CD4-positive, alpha-beta T cell treated with Interleukin-15 for 1 hour (primary cell): ENCODE results near the gene ABCC9.

Source experiments
- DNase-seq: peaks from one replicate; pipeline ENCODE4 v3.0.0-alpha.2; 2020

The ABCC9 gene

DNA sequence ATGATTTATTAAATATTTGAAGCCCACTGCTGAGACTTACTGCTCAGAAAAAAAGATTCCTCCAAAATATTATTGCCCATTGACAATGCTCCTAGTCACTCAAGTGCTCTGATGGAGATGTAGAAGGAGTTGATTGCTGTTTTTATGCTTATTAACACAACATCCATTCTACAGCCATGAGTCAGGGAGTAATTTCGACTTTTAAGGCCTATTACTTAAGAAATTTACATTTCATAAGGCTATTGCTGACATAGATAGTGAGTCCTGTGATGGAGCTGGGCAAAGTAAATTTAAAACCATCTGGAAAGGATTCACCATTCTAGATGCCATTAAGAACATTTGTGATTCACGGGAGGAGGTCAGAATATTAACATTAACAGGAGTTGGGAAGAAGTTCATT lies 171.9 kb downstream of the ABCC9 start:
- no peak for DNase-seq

DNA sequence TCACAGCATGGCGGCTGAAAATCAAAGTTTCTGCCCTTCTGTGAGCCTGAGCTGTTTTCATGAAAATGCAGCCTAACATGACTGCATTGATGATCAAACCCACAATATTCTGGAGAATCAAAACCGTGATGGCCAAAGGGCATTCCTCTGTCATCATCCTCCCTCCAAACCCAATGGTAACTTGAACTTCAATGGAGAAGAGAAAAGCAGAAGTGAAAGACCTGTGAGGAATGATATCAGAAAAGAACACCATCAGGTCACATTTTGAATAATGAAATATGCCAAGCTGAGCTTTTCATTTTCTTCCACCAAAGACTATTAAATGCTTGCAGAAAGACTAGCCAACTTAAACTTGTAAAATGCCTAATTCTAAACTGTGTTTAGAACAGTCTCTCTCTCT lies 174.8 kb downstream of the ABCC9 start:
- DNase-seq = no peak

DNA sequence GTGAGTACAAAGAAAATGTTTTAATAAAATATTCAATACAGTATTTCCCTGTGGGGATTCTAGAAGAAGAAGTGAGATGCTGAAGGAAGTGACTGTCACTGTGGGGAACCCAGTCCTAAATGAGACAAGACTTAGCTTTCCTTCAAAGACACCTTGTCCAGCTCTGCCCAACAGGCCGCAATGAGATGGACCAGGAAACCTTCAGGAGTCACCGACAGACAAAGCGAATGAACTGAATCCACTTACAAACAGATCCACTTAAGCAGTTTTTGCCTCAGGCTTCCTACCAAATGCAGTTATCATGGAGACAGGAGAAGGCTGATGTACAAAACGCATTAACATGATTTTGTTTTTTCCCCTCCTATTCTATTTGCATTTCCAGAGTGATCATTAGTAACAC lies 176.3 kb downstream of the ABCC9 start:
- no peak for DNase-seq

DNA sequence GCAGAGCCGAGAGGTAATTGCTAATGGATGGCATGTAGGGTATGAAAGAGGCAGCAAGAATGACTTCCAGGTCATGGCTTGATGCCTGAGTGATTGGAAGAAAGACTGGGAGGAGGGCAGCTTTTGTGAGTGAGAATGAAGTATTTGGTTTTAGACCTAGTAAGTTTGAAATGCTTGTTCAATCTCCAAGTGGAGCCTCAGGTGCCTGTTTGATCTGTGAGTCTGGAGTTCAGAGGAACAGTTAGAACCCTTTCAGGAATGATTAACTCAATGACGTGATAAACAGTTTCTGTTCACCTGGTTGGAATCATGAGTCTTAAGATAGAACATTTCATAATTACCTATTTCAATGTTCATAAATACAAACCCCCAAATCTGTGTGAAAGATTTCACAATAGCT lies 177.2 kb downstream of the ABCC9 start:
- no peak for DNase-seq

DNA sequence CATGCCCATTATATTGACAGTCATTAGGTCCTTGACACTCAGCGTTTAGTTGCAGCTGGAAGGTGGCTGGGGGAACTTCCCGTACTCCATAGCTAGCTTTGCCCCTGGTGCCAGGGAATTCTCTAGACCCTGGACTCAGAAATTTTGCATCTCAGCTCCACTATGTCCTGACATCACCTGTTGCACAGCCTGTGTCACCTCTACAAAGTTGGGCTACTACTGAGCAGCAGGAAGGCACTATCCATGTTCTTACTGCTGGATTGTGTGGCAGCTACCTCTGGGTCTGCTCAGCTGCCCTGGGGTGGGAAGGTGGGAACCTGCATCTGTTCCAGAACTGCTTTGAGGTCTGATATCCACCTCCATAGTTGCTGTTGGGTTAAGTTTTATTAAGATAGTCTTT lies 177.7 kb downstream of the ABCC9 start:
- DNase-seq = no peak

DNA sequence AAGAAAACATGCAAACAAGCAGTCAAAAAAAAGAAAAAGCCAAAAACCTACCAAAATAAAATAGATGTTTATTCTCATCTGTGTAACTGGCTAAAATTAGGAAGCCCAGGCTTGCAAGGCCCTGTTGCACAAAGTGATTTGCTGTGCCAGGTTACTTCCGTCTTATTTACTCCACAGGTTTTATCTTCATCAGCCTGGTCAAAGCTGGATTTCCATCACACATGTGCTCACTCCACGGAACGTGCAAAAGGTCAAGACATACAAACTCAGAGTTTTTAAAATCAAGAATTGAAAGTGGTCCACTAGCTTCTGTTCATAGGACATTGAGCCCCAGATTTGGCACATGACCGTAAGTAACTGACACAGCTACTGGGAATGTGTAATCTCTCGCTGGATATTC lies 181.5 kb downstream of the ABCC9 start:
- DNase-seq = no peak

DNA sequence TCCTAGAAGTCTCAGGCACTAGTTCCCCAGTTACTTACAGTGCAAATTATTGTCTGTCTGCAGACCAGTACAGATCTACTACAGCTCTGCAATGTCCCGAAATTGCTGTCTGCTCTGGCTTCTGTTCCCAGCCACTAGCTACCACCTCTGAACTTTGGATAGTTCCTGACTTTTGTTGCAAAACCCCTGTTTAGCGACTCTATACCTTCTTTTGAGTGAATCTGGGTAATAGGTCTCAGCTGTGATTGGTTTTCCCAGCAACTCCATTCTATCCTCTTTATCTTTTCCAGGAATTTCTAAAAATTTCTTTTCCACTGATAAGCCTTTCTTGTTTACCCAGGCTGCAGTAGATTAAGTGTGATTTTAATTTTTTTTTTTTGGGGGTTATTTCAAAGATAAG lies 183.5 kb downstream of the ABCC9 start:
- no peak for DNase-seq

DNA sequence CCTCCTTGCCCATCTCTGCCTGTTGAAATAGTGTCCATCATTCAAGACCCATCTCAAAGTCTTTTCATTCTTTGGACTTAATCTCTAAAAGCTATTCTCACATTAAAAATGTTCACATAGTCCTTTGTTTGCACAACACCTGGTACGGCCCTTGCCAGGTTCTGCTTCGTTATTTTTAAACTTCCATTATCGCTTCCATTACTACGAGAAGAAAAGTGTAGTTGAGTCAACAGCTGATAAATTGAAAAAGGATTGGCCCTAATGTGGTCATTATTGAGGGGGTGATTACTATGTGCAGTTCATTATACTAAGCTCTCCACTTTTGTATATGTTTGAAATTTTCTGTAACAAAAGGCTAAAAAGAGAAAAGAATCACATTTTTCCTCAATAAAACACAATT lies 184.5 kb downstream of the ABCC9 start:
- DNase-seq = no peak

DNA sequence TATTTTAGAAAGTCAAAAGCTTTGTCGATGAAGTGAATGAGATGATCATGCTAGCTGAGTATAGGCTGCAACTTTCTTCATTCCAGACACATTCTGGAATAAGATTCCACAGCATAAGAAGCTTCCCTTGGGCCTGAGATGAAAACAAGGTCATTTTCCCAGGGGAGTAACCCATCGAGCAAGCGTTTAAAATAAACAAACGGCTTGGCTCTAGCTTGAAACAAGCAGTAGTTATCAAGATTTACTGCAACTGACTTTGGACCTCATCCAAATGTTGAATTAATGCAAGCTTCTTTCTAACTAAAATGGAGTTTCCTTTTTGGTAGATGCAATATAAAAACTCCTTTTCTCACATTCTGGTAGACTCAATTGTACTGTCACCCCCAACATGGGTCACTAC lies 189.7 kb downstream of the ABCC9 start:
- DNase-seq = no peak
